Left cardiac atrium (tissue), 4 donors: ENCODE results near the gene FBXL7. TPM values are rescaled to one million over a fixed set of nuclear protein-coding genes. Genes with fewer than 3 reads are reported as not detected.
A peak's percentile ranks its signal among the peaks of the same experiment; 100 is the strongest.

Experiments used
- ATAC-seq, 2 donors: fragments of 200-7000 bp; cut with Tn5 transposase; one replicate each; pipeline ENCODE4 v1.9.1; 2020; ENCODE audit warnings: mild to moderate bottlenecking in 2 of 2, moderate library complexity in 2 of 2
- DNase-seq: peaks from one replicate; pipeline ENCODE4 v3.0.0-alpha.2; 2020
- intact Hi-C, 2 donors: fragments of 100-400 bp; cut with DNase I; formaldehyde crosslinking; loops; one replicate each; pipeline versions ENCODE4 v1.14.1 to v1.15.1; 2022 to 2023
- long read RNA-seq: library from polyadenylated mRNA; unstranded; transcript quantifications from one replicate; pipeline ENCODE4 v2.0.0, GENCODE V29; 2021
- total RNA-seq, 2 donors: library from RNA; stranded (reverse); fragmentation: NEBNext Ultra II Directional; extraction: Animal tissue kit (Norgen Biotek cat#: 25700); gene quantifications; one replicate each; pipeline ENCODE4 v1.2.1, GENCODE V29; 2021
- donor health status: DM: no; HTN: yes; CAD: no.
- donor health status: DM: no; HTN: yes; CAD: no; lungs with severe emphysema.
- donor health status: DM: yes; HTN: yes; CAD: no.
- donor health status: Dilated cardiomyopathy.

The FBXL7 gene
- total RNA-seq: 10 to 100 TPM; 18.1 to 19.8 TPM
- long read RNA-seq, partial matches to known transcripts: 0 of 5 reads
- long read RNA-seq, other reads (novel, unspliced or antisense): 5 of 5 reads

GRCh38 chr5:15499528-15500324 is at the start of gene FBXL7:
FBXL7 (plus strand) TSS chr5:15500180.
- DNase-seq (peak; percentile 87), ATAC-seq (peak; percentile 89 to 90)
- intact Hi-C loops: loop anchor here in 1 of 2 donors (10.0 kb wide), 1 partner anchor 325 kb away; no protein-coding TSS in a partner anchor

GRCh38 chr5:15450473-15450872 is 49.5 kb upstream of the FBXL7 start:
- DNase-seq: no peak
- intact Hi-C loops: no loop called here
- no peak for ATAC-seq

- intact Hi-C loops: no loop called here
- no peak for ATAC-seq
- DNase-seq: no peak
Observed at GRCh38 chr5:15450949-15451348, 49.0 kb upstream of the FBXL7 start.

GRCh38 chr5:15452030-15452429 is 48.0 kb upstream of the FBXL7 start:
- DNase-seq: no peak
- intact Hi-C loops: no loop called here
- ATAC-seq: no peak

- no peak for DNase-seq
- ATAC-seq: peak in 1 of 2 donors; percentile 44
- intact Hi-C loops: no loop called here
Observed at GRCh38 chr5:15452781-15453180, 47.2 kb upstream of the FBXL7 start.

GRCh38 chr5:15459200-15459599 is 40.8 kb upstream of the FBXL7 start:
- intact Hi-C loops: no loop called here
- DNase-seq: no peak
- no peak for ATAC-seq

GRCh38 chr5:15463231-15463980 is 36.6 kb upstream of the FBXL7 start:
- intact Hi-C loops: loop anchor here in 1 of 2 donors (10.0 kb wide), 1 partner anchor 781 kb away; no protein-coding TSS in a partner anchor
- no peak for DNase-seq
- no peak for ATAC-seq

- no peak for DNase-seq
- intact Hi-C loops: no loop called here
- no peak for ATAC-seq
Observed at GRCh38 chr5:15472116-15472515, 27.9 kb upstream of the FBXL7 start.

- ATAC-seq: no peak
- DNase-seq: no peak
- intact Hi-C loops: no loop called here
Observed at GRCh38 chr5:15474143-15474719, 25.7 kb upstream of the FBXL7 start.

GRCh38 chr5:15475367-15475766 is 24.6 kb upstream of the FBXL7 start:
- ATAC-seq (no peak), DNase-seq (no peak)
- intact Hi-C loops: no loop called here

GRCh38 chr5:15476977-15477376 is 23.0 kb upstream of the FBXL7 start:
- intact Hi-C loops: no loop called here
- ATAC-seq (no peak), DNase-seq (no peak)

- DNase-seq (no peak), ATAC-seq (no peak)
- intact Hi-C loops: no loop called here
Observed at GRCh38 chr5:15480436-15480835, 19.5 kb upstream of the FBXL7 start.

GRCh38 chr5:15483351-15484097 is 16.5 kb upstream of the FBXL7 start:
- intact Hi-C loops: no loop called here
- ATAC-seq (no peak), DNase-seq (no peak)

- intact Hi-C loops: no loop called here
- ATAC-seq (no peak), DNase-seq (no peak)
Observed at GRCh38 chr5:15487228-15487627, 12.8 kb upstream of the FBXL7 start.

- ATAC-seq (peak in 1 of 2 donors; percentile 80), DNase-seq (peak; percentile 45)
- intact Hi-C loops: no loop called here
Observed at GRCh38 chr5:15489571-15490235, 10.3 kb upstream of the FBXL7 start.

GRCh38 chr5:15492545-15492944 is 7.4 kb upstream of the FBXL7 start:
- no peak for ATAC-seq
- DNase-seq: no peak
- intact Hi-C loops: no loop called here

- no peak for DNase-seq
- intact Hi-C loops: no loop called here
- ATAC-seq: no peak
Observed at GRCh38 chr5:15493501-15493900, 6.5 kb upstream of the FBXL7 start.

- DNase-seq: no peak
- no peak for ATAC-seq
- intact Hi-C loops: no loop called here
Observed at GRCh38 chr5:15495026-15495425, 5.0 kb upstream of the FBXL7 start.

GRCh38 chr5:15496886-15497285 is 3.1 kb upstream of the FBXL7 start:
- intact Hi-C loops: no loop called here
- no peak for ATAC-seq
- no peak for DNase-seq
